Caco-2 (cell line): ENCODE measurements around the gene NEK10. TPM values are rescaled to one million over a fixed set of nuclear protein-coding genes. Genes with fewer than 3 reads are reported as not detected.

Source experiments
- BruUV-seq: library from RNA; stranded (reverse); fragments of 400-500 nt; replicated peaks from 2 replicates; lab custom pipeline; 2021; lab: Mats Ljungman, UMichigan
- CTCF ChIA-PET: fragments of 300-600 bp; sonication (Branson Sonifier 250); formaldehyde crosslinking; loops from one replicate; lab custom pipeline; 2022; ENCODE audit warnings: antibody characterized with exemption; lab: Charles Lee
- POLR2A ChIA-PET: fragments of 300-600 bp; sonication (Branson Sonifier 250); formaldehyde crosslinking; loops from one replicate; lab custom pipeline; 2022; ENCODE audit warnings: antibody characterized with exemption; lab: Charles Lee
- DNase-seq, 2 experiments: peaks; one replicate each; pipeline versions ENCODE4 v3.0.0 to v3.0.0-alpha.2; 2020 to 2022
- H3K27me3 ChIP-seq: replicated peaks from 2 replicates; pipeline ENCODE4 v1.6.0; 2011; ENCODE audit warnings: low read length; ENCODE audit not compliant: control insufficient read depth, insufficient read depth
- H3K36me3 ChIP-seq: 2 replicates; pipeline ENCODE4 v1.5.1; 2011; ENCODE audit warnings: low read length; ENCODE audit not compliant: control insufficient read depth, insufficient read depth
- H3K4me1 ChIP-seq: fragments of 250-450 bp; sonication (Bioruptor Pico); 2 replicates; pipeline ENCODE4 v1.5.1; 2020; ENCODE audit warnings: mild to moderate bottlenecking
- H3K4me3 ChIP-seq: 2 replicates; pipeline ENCODE4 v1.5.1; 2011; ENCODE audit warnings: low read depth, mild to moderate bottlenecking, control low read depth, low read length
- H3K9me3 ChIP-seq: fragments of 250-450 bp; sonication (Bioruptor Pico); 2 replicates; pipeline ENCODE4 v1.5.1; 2020; ENCODE audit warnings: mild to moderate bottlenecking, moderate library complexity
- H3K27ac Mint-ChIP-seq: one replicate; pipeline ENCODE4 v1.8.0; 2022; ENCODE audit warnings: mixed read lengths; ENCODE audit not compliant: unreplicated experiment
- H3K27me3 Mint-ChIP-seq: one replicate; pipeline ENCODE4 v1.8.0; 2022; ENCODE audit warnings: mixed read lengths; ENCODE audit not compliant: insufficient read depth, unreplicated experiment
- H3K36me3 Mint-ChIP-seq: one replicate; pipeline ENCODE4 v1.8.0; 2022; ENCODE audit warnings: mild to moderate bottlenecking, mixed read lengths; ENCODE audit not compliant: insufficient read depth, unreplicated experiment
- H3K4me1 Mint-ChIP-seq: one replicate; pipeline ENCODE4 v1.8.0; 2022; ENCODE audit warnings: low read depth, mixed read lengths; ENCODE audit not compliant: unreplicated experiment
- H3K4me3 Mint-ChIP-seq: one replicate; pipeline ENCODE4 v1.8.0; 2022; ENCODE audit warnings: mild to moderate bottlenecking, moderate library complexity, mixed read lengths; ENCODE audit not compliant: unreplicated experiment
- H3K9me3 Mint-ChIP-seq: one replicate; pipeline ENCODE4 v1.8.0; 2022; ENCODE audit warnings: mixed read lengths; ENCODE audit not compliant: unreplicated experiment
- intact Hi-C: fragments of 100-400 bp; cut with micrococcal nuclease; formaldehyde crosslinking; loops from one replicate; pipeline ENCODE4 v1.10.0; 2022; ENCODE audit not compliant: unreplicated experiment
- total RNA-seq: library from RNA; stranded (reverse); gene quantifications from 2 replicates; pipeline ENCODE4 v1.2.3, GENCODE V29; 2022
- TF ChIP-seq, protein P1 (sequence below), 2 experiments: fragments of 200-600 bp in 1 of 2; IDR thresholded peaks; 1 replicate in 1 of 2; 2 replicates in 1 of 2; pipeline versions ENCODE4 v1.5.1 to v1.8.0; 2011 to 2022; ENCODE audit warnings: antibody characterized with exemption in 1 of 2, control low read depth in 1 of 2, inconsistent platforms in 1 of 2, low read depth in 1 of 2, low read length in 1 of 2, mild to moderate bottlenecking in 1 of 2, moderate library complexity in 1 of 2; ENCODE audit not compliant: insufficient read depth in 1 of 2, severe bottlenecking in 1 of 2, unreplicated experiment in 1 of 2

Gene NEK10
- total RNA-seq, 1 experiment from 2014 or later, result 0.39 TPM

- TF ChIP-seq, protein P1, sequence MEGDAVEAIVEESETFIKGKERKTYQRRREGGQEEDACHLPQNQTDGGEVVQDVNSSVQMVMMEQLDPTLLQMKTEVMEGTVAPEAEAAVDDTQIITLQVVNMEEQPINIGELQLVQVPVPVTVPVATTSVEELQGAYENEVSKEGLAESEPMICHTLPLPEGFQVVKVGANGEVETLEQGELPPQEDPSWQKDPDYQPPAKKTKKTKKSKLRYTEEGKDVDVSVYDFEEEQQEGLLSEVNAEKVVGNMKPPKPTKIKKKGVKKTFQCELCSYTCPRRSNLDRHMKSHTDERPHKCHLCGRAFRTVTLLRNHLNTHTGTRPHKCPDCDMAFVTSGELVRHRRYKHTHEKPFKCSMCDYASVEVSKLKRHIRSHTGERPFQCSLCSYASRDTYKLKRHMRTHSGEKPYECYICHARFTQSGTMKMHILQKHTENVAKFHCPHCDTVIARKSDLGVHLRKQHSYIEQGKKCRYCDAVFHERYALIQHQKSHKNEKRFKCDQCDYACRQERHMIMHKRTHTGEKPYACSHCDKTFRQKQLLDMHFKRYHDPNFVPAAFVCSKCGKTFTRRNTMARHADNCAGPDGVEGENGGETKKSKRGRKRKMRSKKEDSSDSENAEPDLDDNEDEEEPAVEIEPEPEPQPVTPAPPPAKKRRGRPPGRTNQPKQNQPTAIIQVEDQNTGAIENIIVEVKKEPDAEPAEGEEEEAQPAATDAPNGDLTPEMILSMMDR (IDR thresholded peaks at IDR 0.05; ENCODE audit: insufficient read depth in 1 of 2, low read depth in 1 of 2, low read length in 1 of 2, severe bottlenecking in 1 of 2, unreplicated experiment in 1 of 2), result no peak
- H3K27me3 ChIP-seq, result no peaks in the 10 kb centered on the region
- Mint-ChIP-seq H3K36me3 (no peaks in the 10 kb centered on the region), H3K27me3 (no peaks in the 10 kb centered on the region), H3K27ac (no peak overlapping the region), H3K4me1 (no peaks in the 10 kb centered on the region), H3K4me3 (no peak overlapping the region), H3K9me3 (no peaks in the 10 kb centered on the region)
- H3K36me3 ChIP-seq, result no peaks in the 10 kb centered on the region
- no peak overlapping the region for H3K4me3 ChIP-seq
- DNase-seq, result no peak
- ChIA-PET POLR2A (no interaction called here), CTCF (no interaction called here)
- intact Hi-C loops, result no loop called here
- BruUV-seq, result no TSS peak
- no peaks in the 10 kb centered on the region for H3K9me3 ChIP-seq
- H3K4me1 ChIP-seq, result no peaks in the 10 kb centered on the region
These were observed 155.7 kb downstream of the NEK10 start for GRCh38 chr3:27213450-27213849.

- intact Hi-C loops, result no loop called here
- DNase-seq, result no peak
- no peak overlapping the region for H3K4me3 Mint-ChIP-seq
- Histone ChIP-seq H3K4me1 (no peaks in the 10 kb centered on the region), H3K4me3 (no peak overlapping the region), H3K9me3 (no peaks in the 10 kb centered on the region), H3K36me3 (no peaks in the 10 kb centered on the region), H3K27me3 (no peaks in the 10 kb centered on the region)
- TF ChIP-seq, protein P1 (IDR thresholded peaks at IDR 0.05; ENCODE audit: insufficient read depth in 1 of 2, low read depth in 1 of 2, low read length in 1 of 2, severe bottlenecking in 1 of 2, unreplicated experiment in 1 of 2), result no peak
- no peaks in the 10 kb centered on the region for H3K36me3 Mint-ChIP-seq
- no peak overlapping the region for H3K27ac Mint-ChIP-seq
- no peaks in the 10 kb centered on the region for H3K27me3 Mint-ChIP-seq
- H3K9me3 Mint-ChIP-seq, result no peaks in the 10 kb centered on the region
- no peaks in the 10 kb centered on the region for H3K4me1 Mint-ChIP-seq
- CTCF ChIA-PET, result no interaction called here
- no TSS peak for BruUV-seq
- POLR2A ChIA-PET, result no interaction called here
These were observed 159.4 kb downstream of the NEK10 start for GRCh38 chr3:27209617-27210264.

DNA sequence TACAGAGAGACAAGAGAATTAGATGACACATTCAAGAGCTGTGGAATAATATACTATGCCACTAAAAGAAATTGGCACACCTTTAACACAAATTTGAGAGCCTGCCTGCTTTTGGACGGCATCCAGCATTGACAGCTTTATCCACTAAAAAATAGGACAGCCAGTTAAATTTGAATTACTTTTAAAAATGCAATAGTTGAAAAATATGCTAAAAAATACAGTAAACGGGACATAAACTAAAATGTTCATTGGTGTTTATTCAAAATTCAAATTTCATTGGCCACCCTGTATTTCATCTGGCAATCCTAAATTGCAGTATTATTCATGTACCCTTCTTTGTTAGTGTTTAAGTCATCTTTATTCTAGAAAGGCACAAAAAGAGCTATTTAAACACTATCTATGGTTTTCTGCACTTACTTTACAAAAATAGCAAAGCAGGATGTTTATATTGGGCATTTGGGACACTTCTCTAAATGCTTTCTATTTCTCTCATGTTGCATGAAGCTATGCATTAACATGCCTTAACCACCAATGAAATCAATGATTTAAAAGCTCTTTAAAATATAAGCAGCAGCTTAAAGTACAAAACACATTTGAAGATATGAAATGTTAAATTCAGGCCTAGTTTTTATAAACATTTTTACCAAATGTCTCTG, 160.1 kb downstream of the NEK10 start:
- TF ChIP-seq, protein P1 (IDR thresholded peaks at IDR 0.05; ENCODE audit: insufficient read depth in 1 of 2, low read depth in 1 of 2, low read length in 1 of 2, severe bottlenecking in 1 of 2, unreplicated experiment in 1 of 2), result no peak
- no TSS peak for BruUV-seq
- Histone ChIP-seq H3K36me3 (no peaks in the 10 kb centered on the region), H3K4me1 (no peaks in the 10 kb centered on the region), H3K27me3 (no peaks in the 10 kb centered on the region), H3K4me3 (no peak overlapping the region), H3K9me3 (no peaks in the 10 kb centered on the region)
- intact Hi-C loops, result no loop called here
- Mint-ChIP-seq H3K27me3 (no peaks in the 10 kb centered on the region), H3K9me3 (no peaks in the 10 kb centered on the region), H3K4me3 (no peak overlapping the region), H3K4me1 (no peaks in the 10 kb centered on the region), H3K36me3 (no peaks in the 10 kb centered on the region), H3K27ac (no peak overlapping the region)
- POLR2A ChIA-PET, result no interaction called here
- CTCF ChIA-PET, result no interaction called here
- no peak for DNase-seq
